Measurements from ENCODE around the gene RNASEL. TPM values are rescaled to one million over a fixed set of nuclear protein-coding genes. Genes with fewer than 3 reads are reported as not detected.

RNASEL gene
- total and polyA plus RNA-seq, 2 of the 4 experiments (the other 2 are of a cell fraction), result 2.5 to 6.5 TPM

GRCh38 chr1:182611787-182612186 lies 22.7 kb upstream of the RNASEL start:
- peaks cover 11% of the 10 kb centered on the region for H3K27me3 ChIP-seq (ENCODE audit: control insufficient read depth, insufficient read depth, low read length)
- dilution Hi-C loops (cut with HindIII; ENCODE audit: low sequenced_read_pairs, unreplicated experiment), result no loop called here
- no peak for DNase-seq
- no peak overlapping the region for H2BK120ac ChIP-seq (ENCODE audit: low read depth, low read length)
- H3K4me2 ChIP-seq (ENCODE audit: low read depth, low read length), result no peak overlapping the region
- no peak overlapping the region for H3K18ac ChIP-seq (ENCODE audit: low read depth, low read length)
- H3K27ac ChIP-seq (ENCODE audit: insufficient read depth, low read length), result no peak overlapping the region
- no peaks in the 10 kb centered on the region; the same call in 1 of the 2 replicates for H3K9me1 ChIP-seq (ENCODE audit: insufficient read depth, low read length)
- H3K9ac ChIP-seq (ENCODE audit: low read depth, low read length), result no peak overlapping the region
- H3K79me1 ChIP-seq (ENCODE audit: low read depth in 1 of 2, low read length in 2 of 2), result no peaks in the 10 kb centered on the region
- H3K4me1 ChIP-seq (ENCODE audit: control insufficient read depth, insufficient read depth, low read length), result peaks cover 9% of the 10 kb centered on the region; the same call in 1 of the 2 replicates
- TF ChIP-seq RCOR1 (IDR thresholded peaks at IDR 0.05; ENCODE audit: insufficient replicate concordance, low read length) (no peak), ELK1 (IDR thresholded peaks at IDR 0.05; ENCODE audit: borderline replicate concordance, low read depth, low read length) (no peak), USF2 (IDR thresholded peaks at IDR 0.05; ENCODE audit: low read depth, low read length) (no peak), RAD21 (IDR thresholded peaks at IDR 0.05; ENCODE audit: low read length) (no peak), MXI1 (IDR thresholded peaks at IDR 0.05; ENCODE audit: borderline replicate concordance, low read depth, low read length) (no peak), CTCF (conservative IDR thresholded peaks at IDR 0.05; ENCODE audit: low read depth, low read length) (no peak), FOS (IDR thresholded peaks at IDR 0.05; ENCODE audit: low read depth, low read length) (no peak), BHLHE40 (IDR thresholded peaks at IDR 0.05; ENCODE audit: low read depth, low read length) (no peak), MAZ (IDR thresholded peaks at IDR 0.05; ENCODE audit: borderline replicate concordance, low read depth, low read length) (no peak)
- no peaks in the 10 kb centered on the region for H4K20me1 ChIP-seq (ENCODE audit: insufficient read depth, low read length)
- no peak overlapping the region for H3K4me3 ChIP-seq (ENCODE audit: insufficient read depth, low read depth, low read length)
- no peak for ATAC-seq (ENCODE audit: low read depth)
- no peak overlapping the region for H4K8ac ChIP-seq (ENCODE audit: low read depth in 2 of 2, low read length in 2 of 2)
- H2BK20ac ChIP-seq (ENCODE audit: low read depth, low read length), result no peak overlapping the region
- ChIA-PET CTCF (no interaction called here), POLR2A (ENCODE audit: unreplicated experiment) (no interaction called here)
- H4K91ac ChIP-seq (ENCODE audit: insufficient read depth, low read depth, low read length), result no peak overlapping the region
- no peaks in the 10 kb centered on the region for H3K9me3 ChIP-seq (ENCODE audit: control insufficient read depth, insufficient read depth, low read length)
- in situ Hi-C loops (cut with MboI; ENCODE audit: low sequenced_read_pairs), result no loop called here
- BruUV-seq (replicated peaks), result no TSS peak
- no peak overlapping the region for H2AK9ac ChIP-seq (replicated peaks; ENCODE audit: low read depth, low read length, poor library complexity)
- no peak overlapping the region for H3K56ac ChIP-seq (ENCODE audit: extremely low read depth, insufficient read depth, low read length)
- no peak overlapping the region for H3K4ac ChIP-seq (ENCODE audit: low read depth, low read length)
- H2BK15ac ChIP-seq (ENCODE audit: low read depth, low read length), result no peak overlapping the region
- H3K14ac ChIP-seq (replicated peaks; ENCODE audit: low read depth, low read length), result no peak overlapping the region
- no peak overlapping the region for H2AFZ ChIP-seq (replicated peaks; ENCODE audit: low read length, poor library complexity)
- no peaks in the 10 kb centered on the region for H3K36me3 ChIP-seq (ENCODE audit: control insufficient read depth, insufficient read depth, low read length)
- intact Hi-C loops (cut with micrococcal nuclease), result no loop called here
- H2BK5ac ChIP-seq (ENCODE audit: low read depth, low read length, poor library complexity, severe bottlenecking), result no peak overlapping the region
- no peak overlapping the region for H2AK5ac ChIP-seq (ENCODE audit: low read depth, low read length)
- 74% methylated on average over 2 of the region's 8 CpGs; no CpG with 5 or more reads in 1 of the 2 experiments for whole genome bisulfite sequencing, 2 experiments (ENCODE audit: extremely low coverage in 2 of 2, insufficient read length in 1 of 2)
- H4K5ac ChIP-seq (ENCODE audit: low read depth, low read length), result no peak overlapping the region
- no peak overlapping the region for H3K23ac ChIP-seq (ENCODE audit: low read depth, low read length)
